IMR-90 (cell line): Measurements from ENCODE around the gene PPP3CB. TPM values are rescaled to one million over a fixed set of nuclear protein-coding genes. Genes with fewer than 3 reads are reported as not detected.

ENCODE experiments used
- ATAC-seq: fragments of 200-7000 bp; cut with Tn5 transposase; 2 replicates; pipeline ENCODE4 v1.9.1; 2020; ENCODE audit warnings: low read depth, mild to moderate bottlenecking, moderate library complexity
- BruUV-seq: library from RNA; stranded (reverse); fragments of 400-500 nt; replicated peaks from 2 replicates; lab custom pipeline; 2021; lab: Mats Ljungman, UMichigan
- CTCF ChIA-PET: fragments of 300-600 bp; formaldehyde crosslinking; extraction: SDS; loops from one replicate; lab custom pipeline; 2021; ENCODE audit warnings: antibody characterized with exemption; lab: Yijun Ruan, JAX
- POLR2A ChIA-PET: fragments of 300-600 bp; sonication (Branson Sonifier 250); formaldehyde crosslinking; loops from one replicate; lab custom pipeline; 2022; ENCODE audit warnings: antibody characterized with exemption; ENCODE audit not compliant: unreplicated experiment; lab: Charles Lee
- DNase-seq: peaks from one replicate; pipeline ENCODE4 v3.0.0; 2013
- H2AFZ ChIP-seq: replicated peaks from 2 replicates; pipeline ENCODE3; 2013; ENCODE audit warnings: low read length, mild to moderate bottlenecking; ENCODE audit not compliant: poor library complexity
- H2AK5ac ChIP-seq: 2 replicates; pipeline ENCODE4 v1.6.1; 2013; ENCODE audit warnings: low read depth, low read length, inconsistent platforms
- H2AK9ac ChIP-seq: replicated peaks from 2 replicates; pipeline ENCODE3; 2013; ENCODE audit warnings: mild to moderate bottlenecking, low read depth, low read length, moderate library complexity; ENCODE audit not compliant: poor library complexity
- H2BK120ac ChIP-seq: 2 replicates; pipeline ENCODE4 v1.6.1; 2013; ENCODE audit warnings: low read depth, low read length, inconsistent platforms
- H2BK15ac ChIP-seq: 3 replicates; pipeline ENCODE4 v1.6.1; 2013; ENCODE audit warnings: low read depth, low read length, inconsistent platforms
- H2BK20ac ChIP-seq: 2 replicates; pipeline ENCODE4 v1.6.1; 2013; ENCODE audit warnings: low read depth, mild to moderate bottlenecking, inconsistent platforms, low read length, moderate library complexity
- H2BK5ac ChIP-seq: 2 replicates; pipeline ENCODE4 v1.6.1; 2013; ENCODE audit warnings: mild to moderate bottlenecking, low read depth, low read length, inconsistent platforms; ENCODE audit not compliant: poor library complexity, severe bottlenecking
- H3K14ac ChIP-seq: replicated peaks from 2 replicates; pipeline ENCODE4 v1.6.1; 2013; ENCODE audit warnings: low read depth, low read length, inconsistent platforms
- H3K18ac ChIP-seq: 2 replicates; pipeline ENCODE4 v1.6.1; 2013; ENCODE audit warnings: low read depth, low read length, control low read depth
- H3K23ac ChIP-seq: 2 replicates; pipeline ENCODE4 v1.6.1; 2013; ENCODE audit warnings: low read depth, low read length, inconsistent platforms
- H3K27ac ChIP-seq: 2 replicates; pipeline ENCODE4 v1.5.1; 2013; ENCODE audit warnings: mild to moderate bottlenecking, control low read depth, low read length; ENCODE audit not compliant: insufficient read depth
- H3K27me3 ChIP-seq: 2 replicates; pipeline ENCODE4 v1.6.1; 2013; ENCODE audit warnings: low read length; ENCODE audit not compliant: control insufficient read depth, insufficient read depth
- H3K36me3 ChIP-seq: 2 replicates; pipeline ENCODE4 v1.6.1; 2013; ENCODE audit warnings: low read length, mixed read lengths; ENCODE audit not compliant: control insufficient read depth, insufficient read depth
- H3K4ac ChIP-seq: 2 replicates; pipeline ENCODE4 v1.6.1; 2013; ENCODE audit warnings: low read depth, low read length, inconsistent platforms
- H3K4me1 ChIP-seq: 2 replicates; pipeline ENCODE4 v1.6.1; 2013; ENCODE audit warnings: low read length, mixed read lengths; ENCODE audit not compliant: control insufficient read depth, insufficient read depth
- H3K4me2 ChIP-seq: 2 replicates; pipeline ENCODE4 v1.6.1; 2013; ENCODE audit warnings: low read depth, mild to moderate bottlenecking, control low read depth, low read length, moderate library complexity
- H3K4me3 ChIP-seq: 2 replicates; pipeline ENCODE4 v1.5.1; 2013; ENCODE audit warnings: low read depth, mild to moderate bottlenecking, control low read depth, low read length, moderate library complexity; ENCODE audit not compliant: insufficient read depth
- H3K56ac ChIP-seq: 2 replicates; pipeline ENCODE4 v1.6.1; 2013; ENCODE audit warnings: low read length, inconsistent platforms; ENCODE audit not compliant: insufficient read depth; ENCODE audit errors: extremely low read depth
- H3K79me1 ChIP-seq, 2 experiments: 2 replicates each; pipeline ENCODE4 v1.6.1; 2013; ENCODE audit warnings: low read length in 2 of 2, inconsistent platforms in 1 of 2, low read depth in 1 of 2
- H3K9ac ChIP-seq: 2 replicates; pipeline ENCODE4 v1.6.1; 2013; ENCODE audit warnings: low read depth, low read length, control low read depth
- H3K9me1 ChIP-seq: 2 replicates; pipeline ENCODE4 v1.6.1; 2013; ENCODE audit warnings: low read length, inconsistent platforms; ENCODE audit not compliant: insufficient read depth
- H3K9me3 ChIP-seq: 2 replicates; pipeline ENCODE4 v1.6.1; 2013; ENCODE audit warnings: low read length; ENCODE audit not compliant: control insufficient read depth, insufficient read depth
- H4K20me1 ChIP-seq: 2 replicates; pipeline ENCODE4 v1.6.1; 2013; ENCODE audit warnings: low read length, inconsistent platforms; ENCODE audit not compliant: insufficient read depth
- H4K5ac ChIP-seq: 2 replicates; pipeline ENCODE4 v1.6.1; 2013; ENCODE audit warnings: mild to moderate bottlenecking, low read depth, low read length, control low read depth
- H4K8ac ChIP-seq, 2 experiments: 2 replicates each; pipeline ENCODE4 v1.6.1; 2013; ENCODE audit warnings: low read depth in 2 of 2, low read length in 2 of 2, control low read depth in 1 of 2, inconsistent platforms in 1 of 2
- H4K91ac ChIP-seq: 2 replicates; pipeline ENCODE4 v1.6.1; 2013; ENCODE audit warnings: low read depth, low read length, inconsistent platforms; ENCODE audit not compliant: insufficient read depth
- BHLHE40 ChIP-seq: fragments of 150-350 bp; IDR thresholded peaks from 2 replicates; pipeline ENCODE4 v1.6.1; 2016; ENCODE audit warnings: mild to moderate bottlenecking, low read depth, low read length
- CEBPB ChIP-seq: IDR thresholded peaks from 2 replicates; pipeline ENCODE4 v1.6.1; 2012; ENCODE audit warnings: low read depth, low read length, improper control_type of control experiment
- MAFK ChIP-seq: IDR thresholded peaks from 2 replicates; pipeline ENCODE4 v1.6.1; 2012; ENCODE audit warnings: low read depth, low read length, improper control_type of control experiment
- POLR2A ChIP-seq: IDR thresholded peaks from 2 replicates; pipeline ENCODE4 v1.6.1; 2012; ENCODE audit warnings: mild to moderate bottlenecking, low read depth, low read length
- RFX5 ChIP-seq: IDR thresholded peaks from 2 replicates; pipeline ENCODE4 v1.8.0; 2012; ENCODE audit warnings: low read depth, mild to moderate bottlenecking, low read length, moderate library complexity
- WGBS, 2 experiments: methylation state at CpG; one replicate each; pipeline versions ENCODE4 v1.1.5 to v1.1.7; 2013; ENCODE audit warnings: missing lambda C conversion rate in 2 of 2; ENCODE audit not compliant: insufficient read length in 1 of 2; ENCODE audit errors: extremely low coverage in 2 of 2; 5-methylcytosine and 5-hydroxymethylcytosine counted together
- dilution Hi-C: fragments of 300-500 bp; cut with HindIII; formaldehyde crosslinking; loops from one replicate; pipeline ENCODE4 v1.14.3; 2018; ENCODE audit warnings: low sequenced_read_pairs; ENCODE audit not compliant: unreplicated experiment
- in situ Hi-C: fragments of 300-500 bp; cut with MboI; formaldehyde crosslinking; loops from 3 replicates; pipeline ENCODE4 v1.14.3; 2019; ENCODE audit warnings: low sequenced_read_pairs, inconsistent platforms, mixed read lengths
- intact Hi-C: fragments of 100-400 bp; cut with micrococcal nuclease; formaldehyde crosslinking; loops from 2 replicates; pipeline ENCODE4 v1.10.0; 2022
- polyA plus RNA-seq, 3 experiments: library from polyadenylated mRNA; depleted of rRNA; stranded (reverse); fragments of >200 nt; gene quantifications; 2 replicates each; pipeline ENCODE4 v1.2.3, GENCODE V29; 2012; ENCODE audit warnings: low replicate concordance in 1 of 3
- total RNA-seq: library from RNA; depleted of rRNA; stranded (reverse); fragments of >200 nt; gene quantifications from 2 replicates; pipeline ENCODE4 v1.2.3, GENCODE V29; 2012

Gene PPP3CB
- total and polyA plus RNA-seq, 2 of the 4 experiments (the other 2 are of a cell fraction): 22.9 to 36.4 TPM

GRCh38 chr10:73413528-73414229 is 82.1 kb downstream of the PPP3CB start, which contains the start of gene ANXA7 (continued):
- peak; percentile 81 for TF ChIP-seq POLR2A
- peak; percentile 52; the same call in 1 of the 2 replicates for TF ChIP-seq MAFK
- TF ChIP-seq RFX5: no peak

- no peak overlapping the region for H3K18ac ChIP-seq
Measured at GRCh38 chr10:73413108-73413527, 82.7 kb downstream of the PPP3CB start.

More at GRCh38 chr10:73413108-73413527, 82.7 kb downstream of the PPP3CB start:
- peaks cover 19% of the 10 kb centered on the region for H4K20me1 ChIP-seq
- H4K8ac ChIP-seq: peak overlapping the region; percentile 1 to 94; a peak in 3 of 4 replicates
- peaks cover 13 to 32% of the 10 kb centered on the region in 2 experiments for H3K79me1 ChIP-seq
- peak overlapping the region; percentile 24; the same call in 1 of the 2 replicates for H3K56ac ChIP-seq
- no peaks in the 10 kb centered on the region for H3K36me3 ChIP-seq
- H3K9ac ChIP-seq: peak overlapping the region; percentile 75
- H4K91ac ChIP-seq: peak overlapping the region; percentile 46
- ATAC-seq (no peak), DNase-seq (no peak)
- H4K5ac ChIP-seq: no peak overlapping the region
- peak overlapping the region; percentile 98 for H2AFZ ChIP-seq
- WGBS, 2 experiments: 23% methylated on average over 8 of the region's 9 CpGs; no CpG with 5 or more reads in 1 of the 2 experiments
- H3K27ac ChIP-seq: peak overlapping the region; percentile 85
- 0 out of 2 replicates have a peak, but pooled peaks have one; percentile 9 for TF ChIP-seq CEBPB
- no peak for TF ChIP-seq BHLHE40
- no peaks in the 10 kb centered on the region for H3K27me3 ChIP-seq
- in situ Hi-C loops (no loop called here), intact Hi-C loops (loop anchor here (10.0 kb wide), 1 partner anchor 232 kb away; the partner anchor contains the start of gene MYOZ1), dilution Hi-C loops (no loop called here)
- H3K4me1 ChIP-seq: no peaks in the 10 kb centered on the region
- H3K23ac ChIP-seq: peak overlapping the region; percentile 57
- peak overlapping the region; percentile 43 for H3K4ac ChIP-seq
- H2AK5ac ChIP-seq: peak overlapping the region; percentile 17; the same call in 1 of the 2 replicates
- H3K4me2 ChIP-seq: peak overlapping the region; percentile 72
- H3K14ac ChIP-seq: peak overlapping the region; percentile 11
- peak overlapping the region; percentile 85 for H3K4me3 ChIP-seq
- H2BK15ac ChIP-seq: 0 out of 3 replicates have a peak overlapping the region, but pooled peaks have one; percentile 0
- H3K9me1 ChIP-seq: peaks cover 3% of the 10 kb centered on the region; the same call in 1 of the 2 replicates
- H3K9me3 ChIP-seq: no peaks in the 10 kb centered on the region
- no peak overlapping the region for H2BK20ac ChIP-seq
- H2BK120ac ChIP-seq: 0 out of 2 replicates have a peak overlapping the region, but pooled peaks have one; percentile 49
- peak overlapping the region; percentile 76 for H2BK5ac ChIP-seq
- ChIA-PET CTCF (no interaction called here), POLR2A (no interaction called here)
- H2AK9ac ChIP-seq: peak overlapping the region; percentile 50
- no TSS peak for BruUV-seq
